Measurements from ENCODE around the gene MED27. TPM values are rescaled to one million over a fixed set of nuclear protein-coding genes. Genes with fewer than 3 reads are reported as not detected.

Gene MED27
- total RNA-seq, 1 donor from 2014 or later, result 21.3 TPM

- DNase-seq (ENCODE audit: low read depth), result no peak
- no peak for TF ChIP-seq CTCF (conservative IDR thresholded peaks at IDR 0.05; ENCODE audit: low read depth, low read length)
- no peak overlapping the region for H3K4me3 ChIP-seq (ENCODE audit: low read depth, low read length)
These were observed 234.9 kb downstream of the MED27 start for GRCh38 chr9:131844745-131845118.

GRCh38 chr9:131843989-131844744, 235.5 kb downstream of the MED27 start:
- no peak overlapping the region for H3K4me3 ChIP-seq (ENCODE audit: low read depth, low read length)
- TF ChIP-seq CTCF (conservative IDR thresholded peaks at IDR 0.05; ENCODE audit: low read depth, low read length), result no peak
- DNase-seq (ENCODE audit: low read depth), result no peak

- DNase-seq (ENCODE audit: low read depth), result no peak
- TF ChIP-seq CTCF (conservative IDR thresholded peaks at IDR 0.05; ENCODE audit: low read depth, low read length), result no peak
- H3K4me3 ChIP-seq (ENCODE audit: low read depth, low read length), result no peak overlapping the region
These were observed 237.8 kb downstream of the MED27 start for GRCh38 chr9:131841765-131842318.

GRCh38 chr9:131840751-131841702, 238.6 kb downstream of the MED27 start:
- H3K4me3 ChIP-seq (ENCODE audit: low read depth, low read length), result no peak overlapping the region
- no peak for TF ChIP-seq CTCF (conservative IDR thresholded peaks at IDR 0.05; ENCODE audit: low read depth, low read length)
- no peak for DNase-seq (ENCODE audit: low read depth)

- no peak for DNase-seq (ENCODE audit: low read depth)
- no peak overlapping the region for H3K4me3 ChIP-seq (ENCODE audit: low read depth, low read length)
- TF ChIP-seq CTCF (conservative IDR thresholded peaks at IDR 0.05; ENCODE audit: low read depth, low read length), result no peak
These were observed 239.4 kb downstream of the MED27 start for GRCh38 chr9:131840220-131840619.

GRCh38 chr9:131839281-131840084, 240.2 kb downstream of the MED27 start:
- TF ChIP-seq CTCF (conservative IDR thresholded peaks at IDR 0.05; ENCODE audit: low read depth, low read length), result no peak
- no peak overlapping the region for H3K4me3 ChIP-seq (ENCODE audit: low read depth, low read length)
- no peak for DNase-seq (ENCODE audit: low read depth)
